NK-92 treated with Interleukin-12 subunit alpha and Interleukin-12 subunit beta, amount 100 ng/mL, for 24 hours (cell line): ENCODE measurements around the gene QSOX2.

ENCODE experiments used
- DNase-seq: peaks from one replicate; lab custom pipeline; 2025; lab: John Stamatoyannopoulos, UW

Gene QSOX2

GRCh38 chr9:136222166-136222905 lies 23.3 kb downstream of the QSOX2 start:
- no peak for DNase-seq

GRCh38 chr9:136220017-136220729 lies 25.4 kb downstream of the QSOX2 start:
- no peak for DNase-seq

- no peak for DNase-seq
Observed at GRCh38 chr9:136219276-136219675, 26.3 kb downstream of the QSOX2 start.

- DNase-seq, result no peak
Observed at GRCh38 chr9:136218673-136219072, 26.9 kb downstream of the QSOX2 start.

GRCh38 chr9:136218271-136218670 lies 27.3 kb downstream of the QSOX2 start:
- DNase-seq, result no peak

GRCh38 chr9:136216541-136217244 lies 28.9 kb downstream of the QSOX2 start:
- DNase-seq, result no peak

- no peak for DNase-seq
Observed at GRCh38 chr9:136213733-136214132, 31.9 kb downstream of the QSOX2 start.

GRCh38 chr9:136212345-136212950 lies 33.2 kb downstream of the QSOX2 start:
- DNase-seq, result no peak

- DNase-seq, result no peak
Observed at GRCh38 chr9:136211441-136212344, 33.9 kb downstream of the QSOX2 start.

- DNase-seq, result no peak
Observed at GRCh38 chr9:136211006-136211405, 34.6 kb downstream of the QSOX2 start.

- DNase-seq, result no peak
Observed at GRCh38 chr9:136210276-136210675, 35.3 kb downstream of the QSOX2 start.

- no peak for DNase-seq
Observed at GRCh38 chr9:136209786-136210185, 35.8 kb downstream of the QSOX2 start.

- DNase-seq, result no peak
Observed at GRCh38 chr9:136209232-136209631, 36.4 kb downstream of the QSOX2 start.

GRCh38 chr9:136208675-136209074 lies 36.9 kb downstream of the QSOX2 start:
- DNase-seq, result no peak

GRCh38 chr9:136207616-136208015 lies 38.0 kb downstream of the QSOX2 start:
- no peak for DNase-seq

GRCh38 chr9:136206602-136207275 lies 38.9 kb downstream of the QSOX2 start:
- peak; percentile 12 for DNase-seq

GRCh38 chr9:136205707-136205992 lies 40.0 kb downstream of the QSOX2 start:
- no peak for DNase-seq

GRCh38 chr9:136204838-136205706 lies 40.5 kb downstream of the QSOX2 start, which contains the start of gene LHX3:
TSS of gene LHX3 (minus strand) at chr9:136205128. CDS start at chr9:136205012, 116 bp downstream.
- DNase-seq, result no peak

- no peak for DNase-seq
Observed at GRCh38 chr9:136204145-136204805, 41.3 kb downstream of the QSOX2 start.
